ENCODE results near the gene EZR. TPM values are rescaled to one million over a fixed set of nuclear protein-coding genes. Genes with fewer than 3 reads are reported as not detected.

EZR gene
- total RNA-seq, 1 donor from 2014 or later, result 114 TPM

GRCh38 chr6:158744986-158745430, 74.2 kb downstream of the EZR start:
- no peak for DNase-seq (ENCODE audit: low spot score in 2 of 2)
- FAIRE-seq, result no peak

GRCh38 chr6:158743033-158743651, 76.0 kb downstream of the EZR start:
- FAIRE-seq, result no peak

GRCh38 chr6:158739673-158740072, 79.5 kb downstream of the EZR start:
- no peak for FAIRE-seq
- DNase-seq (ENCODE audit: low spot score in 2 of 2), result no peak

More at GRCh38 chr6:158743033-158743651, 76.0 kb downstream of the EZR start:
- DNase-seq (ENCODE audit: low spot score in 2 of 2), result no peak

GRCh38 chr6:158737710-158738615, 81.2 kb downstream of the EZR start:
- FAIRE-seq (no peak), DNase-seq (ENCODE audit: low spot score in 2 of 2) (no peak)

- DNase-seq (ENCODE audit: low spot score in 2 of 2), result no peak
- FAIRE-seq, result no peak
Observed at GRCh38 chr6:158737082-158737709, 82.0 kb downstream of the EZR start.

GRCh38 chr6:158735009-158735408, 84.2 kb downstream of the EZR start:
- FAIRE-seq (no peak), DNase-seq (ENCODE audit: low spot score in 2 of 2) (no peak)

GRCh38 chr6:158730541-158730907, 88.6 kb downstream of the EZR start:
- FAIRE-seq (no peak), DNase-seq (ENCODE audit: low spot score in 2 of 2) (no peak)

GRCh38 chr6:158729906-158730540, 89.1 kb downstream of the EZR start:
- DNase-seq (ENCODE audit: low spot score in 2 of 2) (no peak), FAIRE-seq (no peak)

GRCh38 chr6:158725704-158726103, 93.5 kb downstream of the EZR start:
- FAIRE-seq, result no peak
- DNase-seq (ENCODE audit: low spot score in 2 of 2), result no peak

- no peak for FAIRE-seq
- DNase-seq (ENCODE audit: low spot score in 2 of 2), result no peak
Observed at GRCh38 chr6:158722176-158722729, 96.9 kb downstream of the EZR start.

- no peak for FAIRE-seq
- DNase-seq (ENCODE audit: low spot score in 2 of 2), result no peak
Observed at GRCh38 chr6:158718461-158719046, 100.6 kb downstream of the EZR start.

- no peak for FAIRE-seq
- DNase-seq (ENCODE audit: low spot score in 2 of 2), result no peak
Observed at GRCh38 chr6:158717341-158718330, 101.5 kb downstream of the EZR start.

Small RNA genes lying within 50 kb of the gene (small RNA-seq; reads per million reads assigned to genes)
- not detected for gene MIR3918

Other genes with a start within 250 kb of the EZR start
- gene DYNLT1, start 174.6 kb downstream of the EZR start, total RNA-seq, result 62.8 TPM
- gene SYTL3, start 169.3 kb downstream of the EZR start, total RNA-seq, result 2.0 TPM
- 6.9 TPM for gene RSPH3, start 180.8 kb upstream of the EZR start, total RNA-seq
- 0.82 TPM for gene TAGAP, start 225.6 kb upstream of the EZR start, total RNA-seq